Fibroblast of mammary gland (primary cell): ENCODE results near the gene B3GLCT.

Source experiments
- DNase-seq: peaks from one replicate; pipeline ENCODE4 v3.0.0-alpha.2; 2010; ENCODE audit warnings: low read depth
- H3K4me3 ChIP-seq: 2 replicates; pipeline ENCODE4 v1.5.1; 2011; ENCODE audit warnings: low read depth, mild to moderate bottlenecking, low read length, moderate library complexity; ENCODE audit not compliant: control insufficient read depth
- CTCF ChIP-seq: conservative IDR thresholded peaks from 2 replicates; pipeline ENCODE4 v1.5.1; 2011; ENCODE audit warnings: low read depth, low read length, inconsistent platforms; ENCODE audit not compliant: control insufficient read depth, insufficient read depth

The B3GLCT gene

GRCh38 chr13:31267126-31267784, 67.5 kb downstream of the B3GLCT start:
- no peak for DNase-seq
- no peak overlapping the region for H3K4me3 ChIP-seq
- no peak for TF ChIP-seq CTCF

DNA sequence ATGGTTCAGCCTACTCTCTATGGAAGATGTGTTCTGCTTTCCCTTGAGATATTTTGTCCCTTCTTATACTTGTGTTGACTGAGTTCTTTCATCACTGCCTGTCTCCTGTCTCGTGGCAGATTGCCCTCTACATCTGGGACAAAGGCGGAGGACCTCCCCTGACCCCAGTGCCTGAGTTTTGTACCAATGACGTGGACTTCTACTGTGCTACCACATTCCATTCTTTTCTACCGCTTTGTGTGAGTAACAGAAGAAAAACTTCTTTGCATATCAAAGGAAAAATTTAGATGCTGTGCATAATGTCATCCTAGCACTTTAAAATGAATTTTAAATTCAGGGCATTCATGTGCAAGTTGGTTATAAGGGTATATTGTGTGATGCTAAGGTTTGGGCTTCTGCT, 74.6 kb downstream of the B3GLCT start:
- no peak overlapping the region for H3K4me3 ChIP-seq
- no peak for TF ChIP-seq CTCF
- DNase-seq: no peak

DNA sequence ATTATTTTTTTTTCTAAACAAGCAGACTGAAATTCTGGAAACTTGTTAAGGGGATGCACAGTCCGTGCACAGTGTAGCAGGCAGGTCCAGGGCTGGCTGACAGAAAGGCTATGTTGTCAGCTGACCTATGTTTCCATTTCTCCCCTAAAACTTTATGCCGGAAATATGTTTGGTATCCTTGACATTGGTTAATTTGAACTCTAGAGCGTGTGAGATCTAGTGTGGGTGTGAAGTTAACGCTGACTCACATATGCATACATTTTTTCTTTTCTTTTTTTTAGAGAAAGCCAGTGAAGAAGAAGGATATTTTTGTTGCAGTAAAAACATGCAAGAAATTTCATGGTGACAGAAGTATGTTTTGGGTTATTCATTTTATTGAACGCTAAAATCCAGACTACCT, 76.6 kb downstream of the B3GLCT start:
- DNase-seq: no peak
- TF ChIP-seq CTCF: no peak
- no peak overlapping the region for H3K4me3 ChIP-seq

DNA sequence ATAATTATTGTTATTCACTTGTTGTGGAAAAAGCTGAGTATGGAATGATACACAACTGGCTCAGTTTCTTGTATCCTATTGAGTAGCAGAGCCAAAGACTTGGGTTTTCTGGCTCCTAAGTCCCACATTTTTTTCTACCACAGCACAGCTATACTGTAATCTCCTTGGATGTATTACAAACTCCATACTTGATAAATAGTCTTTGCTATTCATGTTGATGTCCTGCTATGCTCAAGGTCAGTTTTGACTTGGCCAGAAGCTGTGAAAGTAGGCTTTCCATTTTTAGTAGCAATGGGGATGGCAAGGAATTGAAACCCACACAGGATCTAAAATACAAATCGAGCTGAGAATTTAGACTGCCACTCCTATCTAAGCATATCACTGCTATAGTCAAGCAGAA, 79.1 kb downstream of the B3GLCT start:
- H3K4me3 ChIP-seq: no peak overlapping the region

DNA sequence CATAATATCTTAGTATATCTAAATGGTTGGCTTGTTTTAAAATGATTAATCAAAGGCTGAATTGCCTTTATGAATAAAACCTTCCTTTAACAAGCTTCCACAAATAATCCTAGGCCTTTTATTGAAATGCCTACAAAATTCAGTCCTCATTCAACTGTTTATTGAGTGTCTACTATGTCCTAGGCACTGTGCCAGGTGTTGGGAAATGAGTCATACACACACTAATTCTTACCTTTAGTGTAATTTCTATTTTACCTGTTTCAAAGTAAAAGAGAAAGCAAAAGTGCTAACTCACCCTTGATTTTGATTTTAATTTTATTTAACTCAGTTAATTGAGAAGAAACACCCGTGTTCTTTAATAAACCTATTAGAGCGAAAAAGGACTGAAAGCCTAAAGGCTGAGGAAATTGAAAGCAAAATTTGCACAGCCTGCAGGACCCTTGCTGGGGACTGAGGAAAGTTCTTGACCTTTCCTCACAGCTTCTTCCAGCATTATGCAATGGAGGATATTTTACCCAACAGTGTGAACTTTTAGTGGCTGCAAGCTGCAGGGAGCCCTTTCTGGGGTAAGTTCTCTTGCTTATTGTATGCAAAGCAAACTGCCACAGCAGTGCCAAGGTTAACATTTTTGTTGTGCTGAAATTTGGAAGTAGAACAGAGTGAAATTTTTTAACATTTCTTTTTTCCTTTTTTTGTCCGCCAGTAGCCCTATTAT, 83.1 kb downstream of the B3GLCT start:
- TF ChIP-seq CTCF: no peak
- no peak overlapping the region for H3K4me3 ChIP-seq
- DNase-seq: no peak

More for the DNA sequence above, 79.1 kb downstream of the B3GLCT start:
- no peak for TF ChIP-seq CTCF
- DNase-seq: no peak

DNA sequence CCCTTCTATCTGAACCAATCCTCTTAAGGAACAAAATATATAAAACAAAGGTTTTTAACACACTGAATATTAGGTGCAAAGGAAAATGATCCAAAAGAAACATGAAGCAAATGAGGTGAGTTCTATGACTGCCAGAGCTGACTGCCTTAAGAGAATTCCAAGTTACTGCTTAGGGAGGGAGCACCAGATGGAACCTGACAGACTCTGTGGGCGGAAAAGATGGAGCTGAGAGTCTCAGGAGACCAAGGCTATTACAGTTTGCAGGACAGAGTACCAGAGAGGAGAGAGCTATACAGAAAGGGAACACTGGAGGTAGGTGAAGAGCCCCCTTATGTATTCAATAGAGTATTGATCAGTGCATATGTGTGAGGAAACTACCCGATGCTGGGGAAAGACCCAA, 87.2 kb downstream of the B3GLCT start:
- DNase-seq: no peak
- TF ChIP-seq CTCF: no peak
- no peak overlapping the region for H3K4me3 ChIP-seq
